NCI-H524 treated with DMSO at 0.1 percent for 48 hours (cell line): Measurements from ENCODE around the gene SREBF2.
A peak's percentile ranks its signal among the peaks of the same experiment; 100 is the strongest.
"Not testable (repeated sequence)": the region's sequence is repeated elsewhere in the genome, so short reads cannot be mapped to it uniquely, and the experiment has no call there.

ENCODE experiments used
- DNase-seq: peaks from one replicate; lab custom pipeline; 2025; lab: John Stamatoyannopoulos, UW

Gene SREBF2

DNA sequence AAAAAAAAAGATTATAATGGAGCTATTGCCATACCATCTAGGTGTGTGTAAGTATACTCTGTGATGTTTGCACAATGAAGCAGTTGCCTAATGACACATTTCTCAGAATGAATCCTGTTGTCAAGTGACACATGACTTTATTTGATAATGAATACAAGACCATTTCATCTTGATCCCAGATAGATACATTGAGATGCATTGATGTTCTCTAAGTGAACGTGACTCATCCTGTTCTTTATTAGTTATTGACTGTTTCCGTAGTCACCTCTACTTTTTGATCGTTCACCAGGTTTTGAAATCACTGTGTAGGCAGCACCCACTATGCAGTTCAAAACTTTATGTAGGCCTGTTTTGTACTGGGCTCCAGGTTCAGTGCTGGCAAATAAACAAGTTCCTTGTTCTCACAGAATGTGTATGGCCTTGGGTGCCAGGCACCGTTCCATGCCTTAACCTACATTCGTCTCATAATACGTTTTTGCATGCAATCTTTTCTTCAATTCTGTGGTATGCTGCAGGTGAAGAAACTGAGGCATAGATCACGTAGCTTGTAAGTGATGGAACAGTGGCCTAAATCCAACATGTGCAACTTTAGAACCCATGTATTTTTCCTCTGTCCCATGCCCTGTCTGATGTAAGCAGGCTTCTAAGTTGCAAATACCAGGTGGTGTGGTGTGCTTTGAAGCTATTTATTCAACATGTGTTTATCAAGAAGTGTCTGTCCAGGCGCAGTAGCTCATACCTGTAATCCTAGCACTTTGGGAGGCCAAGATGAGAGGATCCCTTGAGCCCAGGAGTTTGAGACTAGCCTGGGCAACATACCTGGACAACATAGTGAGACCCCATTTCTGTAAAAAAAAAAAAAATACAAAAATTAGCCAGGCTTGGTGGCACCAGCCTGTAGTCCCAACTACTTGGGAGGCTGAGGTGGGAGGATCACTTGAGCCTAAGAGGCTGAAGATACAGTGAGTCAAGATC, 10.4 kb downstream of the SREBF2 start:
- no peak for DNase-seq

GRCh38 chr22:41844036-41844435, 11.1 kb downstream of the SREBF2 start:
- DNase-seq = no peak

GRCh38 chr22:41844513-41844912, 11.6 kb downstream of the SREBF2 start:
- DNase-seq = no peak

DNA sequence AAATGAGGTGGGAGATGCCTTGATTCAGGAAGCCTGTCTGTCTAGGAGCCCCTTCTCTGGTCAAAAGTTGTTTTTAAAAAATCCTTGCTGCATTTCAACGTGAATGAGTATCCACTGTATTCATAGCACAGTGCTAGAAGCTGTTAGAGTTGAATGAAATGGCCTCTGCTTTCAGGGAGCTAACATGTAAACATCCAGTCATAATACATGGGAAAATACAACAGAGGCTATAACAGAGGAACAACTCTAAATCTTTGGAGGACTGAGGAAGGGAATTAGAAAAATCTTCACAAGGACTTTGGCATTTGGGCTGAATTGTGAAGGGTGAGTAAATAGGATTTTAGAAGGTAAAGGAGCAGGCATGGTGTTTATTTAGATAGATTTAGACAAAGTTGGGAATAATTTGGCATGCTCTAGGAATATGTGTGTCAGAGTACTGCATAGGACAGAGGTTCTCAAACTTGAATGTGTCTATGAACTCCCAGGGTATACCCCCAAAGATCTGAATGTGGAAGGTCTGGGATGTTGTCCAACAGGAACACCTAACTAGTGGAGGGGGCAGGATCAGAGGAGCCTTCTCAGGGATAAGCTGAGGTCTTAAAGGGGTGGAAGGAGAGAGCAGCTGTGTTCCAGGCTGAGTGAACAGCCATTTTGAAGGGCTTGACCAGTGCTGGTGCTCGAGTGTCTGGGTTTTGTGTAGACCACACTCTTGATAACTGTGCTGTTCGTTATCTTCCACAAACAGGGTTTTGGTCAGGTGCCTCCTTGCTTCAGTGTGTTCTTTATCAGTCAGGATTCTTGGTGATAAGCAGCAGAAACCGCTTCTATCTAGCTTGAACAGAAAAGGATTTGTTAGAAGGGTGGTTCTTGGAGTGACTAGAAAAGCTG, 12.7 kb downstream of the SREBF2 start:
- DNase-seq = no peak

- DNase-seq = no peak
These were observed 13.5 kb downstream of the SREBF2 start for GRCh38 chr22:41846268-41846987.

DNA sequence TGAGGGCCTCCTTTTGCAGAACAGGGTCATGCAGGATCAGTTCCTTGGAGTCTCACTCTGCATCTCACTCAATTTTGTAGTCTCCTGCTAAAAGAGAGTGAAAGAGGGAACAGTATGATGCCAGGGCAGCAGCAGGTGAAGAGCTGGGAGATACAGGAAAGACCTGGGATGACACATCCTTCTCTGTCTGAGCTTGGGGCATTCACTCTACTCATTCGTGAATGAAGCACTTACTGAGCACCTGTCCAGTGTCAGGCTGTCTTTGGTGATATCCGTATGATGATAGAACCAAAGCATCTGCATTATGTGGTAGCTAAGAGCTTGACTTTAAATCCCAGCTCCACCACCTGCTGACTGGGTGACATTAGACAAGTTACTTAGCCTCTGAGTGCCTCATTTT, 14.4 kb downstream of the SREBF2 start:
- no peak for DNase-seq

DNA sequence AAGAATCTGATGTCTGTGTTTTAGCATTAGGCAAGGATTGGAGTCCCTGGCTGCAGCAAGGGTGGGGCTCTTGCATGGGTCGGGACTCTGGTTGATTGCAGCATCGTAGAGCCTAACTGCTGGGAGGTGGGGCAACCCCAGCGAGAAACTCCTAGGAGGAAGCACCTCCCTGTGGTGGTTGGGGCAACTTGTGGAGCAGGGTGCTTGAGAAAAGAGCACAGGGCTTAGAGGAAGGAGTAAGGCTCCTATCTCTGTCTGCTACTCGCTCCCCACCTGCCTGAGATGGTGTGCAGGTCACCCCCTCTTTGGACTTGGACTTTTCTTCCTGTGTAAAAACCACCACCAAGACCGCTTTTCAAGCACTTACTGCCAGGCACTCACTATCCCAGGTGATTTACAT, 15.6 kb downstream of the SREBF2 start:
- no peak for DNase-seq

DNA sequence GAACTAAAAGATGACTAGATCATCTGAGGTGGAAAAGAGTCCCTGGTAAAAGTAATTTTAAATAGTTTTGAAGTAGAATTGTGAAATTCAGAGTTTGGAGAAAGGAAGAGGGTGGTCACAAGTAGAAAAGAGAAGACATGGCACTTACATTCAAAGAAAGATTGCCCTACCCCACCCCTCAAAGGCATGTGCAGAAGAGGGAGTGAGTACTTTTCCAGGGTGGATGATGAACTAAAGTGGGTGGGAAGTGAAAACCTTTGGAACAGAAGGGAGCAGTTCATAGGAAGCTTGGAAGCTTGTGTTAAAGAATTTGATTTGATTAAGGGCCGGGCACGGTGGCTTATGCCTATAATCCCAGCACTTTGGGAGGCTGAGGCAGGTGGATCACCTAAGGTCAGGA, 23.6 kb downstream of the SREBF2 start:
- DNase-seq = no peak

- no peak for DNase-seq
These were observed 24.4 kb downstream of the SREBF2 start for GRCh38 chr22:41857155-41857859.

- no peak for DNase-seq
These were observed 24.9 kb downstream of the SREBF2 start for GRCh38 chr22:41857860-41858199.

DNA sequence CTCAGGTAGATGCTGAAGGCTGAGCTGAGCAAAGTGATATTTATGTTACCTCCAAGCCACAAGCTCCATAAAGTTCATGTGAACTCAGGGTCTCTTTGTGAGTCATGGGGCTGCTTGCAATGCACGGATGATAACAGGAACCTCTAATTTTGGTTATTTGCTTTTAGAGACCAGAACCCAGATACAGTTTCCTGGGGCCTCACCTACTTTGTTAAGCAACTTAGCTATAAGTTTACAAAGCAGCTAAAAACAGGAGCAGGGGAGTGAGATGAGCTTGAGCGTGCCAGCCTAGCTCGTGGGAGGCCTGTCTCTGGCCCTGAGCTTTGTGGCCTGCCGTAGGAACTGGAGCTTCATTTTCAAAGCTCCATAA, 29.2 kb downstream of the SREBF2 start:
- DNase-seq = no peak

DNA sequence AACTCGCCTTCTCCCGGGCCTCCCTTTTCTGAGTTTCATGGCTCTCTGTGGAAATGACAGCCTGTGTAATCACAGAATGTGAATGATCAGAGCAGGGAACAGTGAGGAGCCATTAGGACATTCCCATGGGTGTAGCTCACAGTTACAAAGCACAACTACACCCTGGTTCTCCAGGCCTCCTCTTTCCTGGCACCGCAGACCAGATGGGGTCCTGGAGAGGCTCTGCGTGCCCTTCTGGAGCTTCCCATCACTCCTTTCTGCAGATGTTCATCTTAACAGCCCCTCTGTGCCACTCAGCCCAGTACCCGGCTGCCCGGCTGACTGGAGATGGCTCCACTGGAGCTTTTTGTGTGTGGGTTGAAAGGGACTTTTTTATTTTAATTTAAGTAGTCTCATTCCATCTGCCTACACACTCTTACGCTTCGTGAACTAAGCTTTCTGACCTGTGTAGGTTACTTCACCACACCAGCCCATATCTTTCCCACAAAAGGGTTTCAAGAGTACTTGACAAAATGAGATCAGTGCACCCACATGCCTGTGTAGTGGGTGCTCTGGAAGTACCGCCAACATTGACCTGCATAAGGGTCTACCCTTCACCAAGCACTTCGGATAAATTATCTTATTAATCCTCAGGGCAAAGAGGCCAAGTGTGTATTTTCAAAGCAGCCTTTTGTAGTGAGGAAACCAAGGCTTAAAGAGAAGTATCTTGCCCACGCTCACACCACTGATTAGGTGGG, 29.8 kb downstream of the SREBF2 start:
- DNase-seq = peak; percentile 92

DNA sequence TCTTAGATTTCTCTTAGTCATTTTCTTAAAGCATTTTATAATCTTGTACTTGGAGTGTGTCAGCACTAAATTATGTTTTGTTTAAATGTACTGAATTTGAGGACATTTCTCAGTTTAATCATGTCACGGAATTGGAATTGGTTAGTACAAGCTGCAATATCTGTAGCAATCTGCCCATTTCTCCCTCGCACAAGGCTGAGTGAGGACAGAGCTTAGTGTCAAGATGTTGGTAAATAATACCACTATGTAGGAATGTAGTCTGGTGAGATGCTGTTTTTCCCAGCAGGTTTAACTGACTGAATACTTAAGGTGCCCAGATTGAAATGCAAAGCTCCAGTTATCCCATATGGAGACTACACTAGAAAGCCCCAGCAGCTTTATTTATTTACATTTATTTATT, 30.6 kb downstream of the SREBF2 start:
- no peak for DNase-seq

DNA sequence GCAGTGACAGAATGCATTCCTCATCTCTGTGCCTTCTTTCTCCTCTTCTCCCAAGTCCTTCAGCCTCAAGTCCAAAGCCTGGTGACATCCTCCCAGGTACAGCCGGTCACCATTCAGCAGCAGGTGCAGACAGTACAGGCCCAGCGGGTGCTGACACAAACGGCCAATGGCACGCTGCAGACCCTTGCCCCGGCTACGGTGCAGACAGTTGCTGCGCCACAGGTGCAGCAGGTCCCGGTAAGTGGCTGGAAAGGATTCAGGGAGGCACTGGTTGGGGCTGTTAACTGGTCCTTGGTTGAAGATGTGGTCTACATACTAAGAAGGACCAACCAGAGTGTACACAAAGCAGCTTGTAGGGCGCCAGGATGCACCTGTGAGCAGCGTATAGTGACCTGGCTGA, 35.7 kb downstream of the SREBF2 start:
- no peak for DNase-seq

DNA sequence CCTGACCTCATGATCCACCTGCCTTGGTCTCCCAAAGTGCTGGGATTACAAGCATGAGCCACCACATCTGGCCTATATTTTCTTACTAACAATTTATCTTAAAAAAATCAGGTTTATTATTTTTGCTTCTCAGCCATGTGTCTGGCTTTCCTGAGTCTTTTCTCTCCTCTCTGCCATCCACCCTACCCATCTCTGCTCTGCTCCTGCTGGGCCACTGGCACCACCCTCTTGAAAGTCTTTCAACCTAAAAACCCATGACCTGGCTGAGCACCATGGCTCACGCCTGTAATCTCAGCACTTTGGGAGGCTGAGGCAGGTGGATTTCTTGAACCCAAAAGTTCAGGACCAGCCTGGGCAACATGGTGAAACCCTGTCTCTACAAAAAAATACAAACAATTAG, 37.2 kb downstream of the SREBF2 start:
- not testable (repeated sequence) for DNase-seq

DNA sequence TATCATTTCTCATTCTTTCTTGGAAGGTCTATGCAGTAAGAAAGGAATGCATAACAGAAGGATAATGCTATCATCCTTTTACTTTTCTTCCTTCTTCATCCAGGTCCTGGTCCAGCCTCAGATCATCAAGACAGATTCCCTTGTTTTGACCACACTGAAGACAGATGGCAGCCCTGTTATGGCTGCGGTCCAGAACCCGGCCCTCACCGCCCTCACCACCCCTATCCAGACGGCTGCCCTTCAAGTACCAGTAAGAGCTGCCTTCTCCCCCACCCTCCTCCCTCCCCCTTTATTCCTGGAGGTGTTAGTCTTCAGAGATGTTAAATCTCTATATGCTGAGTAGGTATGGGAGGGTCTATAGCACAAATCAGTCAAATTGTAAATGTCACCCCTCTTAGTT, 37.9 kb downstream of the SREBF2 start:
- peak; percentile 83 for DNase-seq

DNA sequence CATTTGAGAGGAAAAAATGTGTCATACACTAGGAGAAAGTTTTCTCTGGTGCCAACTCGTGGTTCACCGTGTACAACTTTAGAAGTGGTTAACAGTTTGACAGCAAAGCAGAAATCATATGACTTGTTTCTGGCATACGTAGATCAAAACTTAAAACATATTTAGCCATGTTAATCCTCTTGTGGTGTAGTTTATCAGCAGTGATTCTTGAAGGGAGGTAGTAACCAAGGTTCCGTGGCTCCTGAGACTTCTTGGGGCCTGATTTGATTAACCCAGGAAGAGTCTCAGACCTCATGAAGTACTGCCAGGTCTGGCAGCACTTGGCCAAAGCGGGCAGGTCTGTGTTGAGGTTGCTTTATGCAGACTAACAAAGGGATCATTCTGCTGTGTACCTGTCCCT, 40.5 kb downstream of the SREBF2 start:
- DNase-seq = no peak

- no peak for DNase-seq
These were observed 41.2 kb downstream of the SREBF2 start for GRCh38 chr22:41874090-41874489.

- no peak for DNase-seq
These were observed 42.8 kb downstream of the SREBF2 start for GRCh38 chr22:41875531-41876270.

GRCh38 chr22:41876275-41876674, 43.4 kb downstream of the SREBF2 start:
- DNase-seq = no peak
